Activated T-helper 1 cell treated with anti-CD3 and anti-CD28 coated beads, Interleukin-2, amount 50 U/mL, for 16 hours (primary cell): ENCODE results near the gene CTU1.
"Not testable (repeated sequence)": the region's sequence is repeated elsewhere in the genome, so short reads cannot be mapped to it uniquely, and the experiment has no call there.

ENCODE experiments used
- DNase-seq, 2 donors: peaks; one replicate each; pipeline ENCODE4 v3.0.0-alpha.2; 2020; ENCODE audit warnings: low read depth in 1 of 2, low spot score in 1 of 2

CTU1 gene

DNA sequence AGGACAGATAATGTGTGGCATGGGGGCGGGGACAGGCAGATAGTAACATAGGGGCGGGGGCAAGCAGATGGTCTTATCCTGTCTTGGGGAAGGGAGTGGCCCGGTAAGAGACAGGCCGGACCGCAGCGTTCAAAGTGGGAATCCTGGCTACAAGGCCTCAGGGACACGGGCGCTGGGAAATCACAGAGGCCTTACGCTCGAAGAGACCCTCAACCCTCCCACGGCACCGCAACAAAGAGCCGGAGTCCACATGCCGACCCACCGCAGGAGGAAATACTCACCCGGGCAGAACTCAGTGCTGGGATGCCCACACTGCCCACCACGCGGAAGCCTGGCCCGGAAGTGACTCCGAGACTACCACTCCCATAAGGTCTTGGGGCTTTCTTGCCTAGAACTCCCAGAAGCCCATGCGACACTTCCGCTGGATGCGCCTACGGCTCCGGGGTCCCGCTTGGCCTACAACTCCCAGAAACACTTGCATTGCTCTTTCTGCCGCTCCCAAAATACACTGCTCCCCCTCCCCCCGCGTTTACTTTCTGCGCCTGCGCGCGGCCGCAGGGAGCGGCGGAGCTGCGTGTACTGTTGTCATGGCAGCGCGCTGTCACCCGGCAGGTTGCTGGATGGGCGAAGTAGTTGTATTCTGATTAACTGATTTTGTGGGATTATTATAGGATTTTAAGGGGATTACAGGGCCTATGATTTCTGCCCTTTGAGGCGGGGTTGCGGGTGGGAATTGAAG is at the start of gene CTU1:
TSS of gene CTU1 (minus strand) at position 344 of the 739 bp plus-strand sequence. CDS start 3,840 bp downstream, outside the sequence.
- peak; percentile 95 to 98 for DNase-seq

DNA sequence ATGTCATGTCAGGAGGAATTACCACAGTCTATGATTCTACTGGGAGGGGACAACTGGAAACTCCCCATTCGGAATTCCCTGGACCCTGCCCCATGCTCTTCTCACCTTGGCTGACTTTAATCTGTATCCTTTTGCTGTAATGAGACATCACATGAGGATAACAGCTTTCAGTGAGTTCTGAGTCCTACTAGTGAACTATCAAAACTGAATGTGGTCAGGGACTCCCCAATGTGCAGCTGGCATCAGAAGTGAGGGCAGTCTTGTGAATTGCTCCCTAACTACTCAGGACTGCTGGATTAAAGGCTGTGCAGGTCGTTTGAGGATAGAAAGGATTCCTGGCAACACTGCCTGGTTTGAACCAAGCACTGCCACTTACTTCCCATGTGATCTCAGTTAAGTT is 49.1 kb upstream of the CTU1 start:
- no peak for DNase-seq

DNA sequence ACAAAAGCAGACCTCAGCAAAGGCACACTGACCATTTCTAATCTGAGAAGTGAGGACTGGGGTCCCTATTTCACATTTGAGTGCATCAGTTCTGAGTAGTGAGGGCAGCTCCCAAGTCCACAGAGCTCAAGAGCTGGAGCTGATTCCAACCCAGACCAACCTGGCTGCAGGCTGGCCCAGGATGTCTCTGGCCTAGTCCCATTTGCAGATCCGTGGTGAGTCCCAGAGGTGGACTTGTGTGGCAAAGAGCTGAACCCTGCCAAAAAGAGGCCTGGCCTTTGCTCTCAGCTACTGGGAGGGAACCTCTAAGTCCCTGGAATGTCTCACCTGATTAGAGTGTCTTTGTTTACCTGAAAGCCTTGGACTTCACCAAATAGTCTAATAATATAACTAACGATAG is 48.5 kb upstream of the CTU1 start:
- no peak for DNase-seq

DNA sequence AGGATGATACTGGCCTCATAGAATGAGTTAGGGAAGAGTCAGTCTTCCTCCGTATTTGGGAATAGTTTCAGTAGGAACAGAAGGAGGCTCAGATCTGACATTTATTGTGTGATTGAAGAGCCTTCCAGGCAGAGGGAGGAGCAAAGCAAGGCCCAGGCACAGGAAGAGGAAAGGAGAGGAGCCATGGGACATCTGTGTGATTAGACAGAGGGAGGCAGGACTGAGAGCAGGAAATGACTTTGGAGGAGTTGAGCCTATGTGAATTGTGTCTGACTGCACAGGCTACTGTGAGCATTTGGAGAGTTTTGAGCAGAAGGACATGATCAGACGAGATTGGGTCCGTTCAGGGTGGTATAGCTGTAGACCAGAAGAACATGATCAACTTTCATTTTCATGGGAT is 42.4 kb upstream of the CTU1 start:
- DNase-seq, result no peak

DNA sequence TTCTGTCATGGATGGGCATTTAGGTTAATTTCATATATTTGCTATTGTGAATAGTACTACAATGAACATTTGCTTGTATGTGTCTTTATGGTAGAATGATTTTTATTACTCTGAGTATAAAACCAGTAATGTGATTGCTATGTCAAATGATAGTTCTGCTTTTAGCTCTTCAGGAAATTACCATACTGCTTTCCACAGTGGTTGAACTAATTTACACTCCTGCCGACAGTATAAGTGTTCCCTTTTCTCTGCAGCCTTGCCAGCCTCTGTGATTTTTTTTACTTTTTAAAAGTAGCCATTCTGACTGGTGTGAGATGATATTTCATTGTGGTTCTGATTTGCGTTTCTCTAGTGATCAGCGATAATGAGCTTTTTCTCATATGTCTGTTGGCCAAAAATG is 40.4 kb upstream of the CTU1 start:
- DNase-seq, result no peak

DNA sequence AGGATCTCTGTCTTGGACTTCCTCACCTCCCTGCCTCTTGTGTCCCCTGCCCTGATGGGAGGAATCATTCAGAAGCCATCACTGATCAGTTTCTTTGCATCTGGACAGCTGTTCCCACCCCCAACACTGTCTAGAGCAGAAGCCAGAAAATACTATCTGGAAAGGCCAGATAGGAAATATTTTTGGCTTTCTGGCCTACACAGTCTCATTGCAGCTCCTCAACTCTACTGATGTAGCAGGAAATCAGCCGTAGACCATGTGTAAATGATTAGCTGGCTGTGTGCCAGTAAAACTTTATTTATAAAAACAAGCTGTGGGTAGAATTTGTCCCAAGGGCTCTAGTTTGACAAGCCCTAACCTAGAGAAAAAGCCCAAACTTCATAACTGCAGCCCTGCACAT is 39.5 kb upstream of the CTU1 start:
- no peak for DNase-seq

DNA sequence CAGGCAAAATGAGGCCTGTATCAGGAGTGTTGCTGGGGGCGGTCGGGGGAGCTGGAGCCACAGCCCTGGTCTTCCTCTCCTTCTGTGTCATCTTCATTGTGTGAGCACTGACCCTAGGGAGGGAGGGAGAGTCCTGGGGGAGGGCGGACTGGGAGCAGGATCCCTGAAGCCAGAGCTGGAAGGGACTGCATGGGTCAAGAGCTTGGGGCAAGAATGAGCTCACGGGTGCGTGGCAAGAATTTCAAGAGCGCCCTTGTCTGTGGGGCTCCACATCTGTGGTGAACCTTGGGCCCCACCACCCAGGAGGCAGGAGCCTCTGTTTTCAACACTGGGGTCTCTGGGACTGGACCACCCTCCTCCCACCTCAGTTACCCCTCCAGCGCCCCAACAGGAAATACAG is 38.5 kb upstream of the CTU1 start:
- no peak for DNase-seq

DNA sequence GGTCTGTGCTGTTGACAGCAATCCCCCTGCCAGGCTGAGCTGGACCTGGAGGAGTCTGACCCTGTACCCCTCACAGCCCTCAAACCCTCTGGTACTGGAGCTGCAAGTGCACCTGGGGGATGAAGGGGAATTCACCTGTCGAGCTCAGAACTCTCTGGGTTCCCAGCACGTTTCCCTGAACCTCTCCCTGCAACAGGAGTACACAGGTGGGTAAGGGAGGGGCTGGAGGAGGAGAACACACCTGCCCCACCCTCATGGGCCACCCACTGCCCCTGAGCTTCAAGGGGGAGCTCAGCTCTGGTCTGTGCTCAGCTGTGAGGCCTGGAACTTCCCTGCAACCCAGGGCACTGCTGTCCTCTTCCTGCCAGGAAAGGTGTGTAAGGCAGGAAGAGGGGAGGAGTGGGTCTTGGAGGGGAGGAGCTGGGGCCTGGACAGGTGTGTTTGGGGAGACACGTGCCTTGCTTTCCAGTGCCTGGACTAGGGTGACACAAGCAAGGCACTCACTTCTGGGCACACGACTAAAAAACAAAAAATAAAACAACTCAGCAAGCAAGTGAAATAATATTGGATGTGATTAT is 37.8 kb upstream of the CTU1 start:
- no peak for DNase-seq

DNA sequence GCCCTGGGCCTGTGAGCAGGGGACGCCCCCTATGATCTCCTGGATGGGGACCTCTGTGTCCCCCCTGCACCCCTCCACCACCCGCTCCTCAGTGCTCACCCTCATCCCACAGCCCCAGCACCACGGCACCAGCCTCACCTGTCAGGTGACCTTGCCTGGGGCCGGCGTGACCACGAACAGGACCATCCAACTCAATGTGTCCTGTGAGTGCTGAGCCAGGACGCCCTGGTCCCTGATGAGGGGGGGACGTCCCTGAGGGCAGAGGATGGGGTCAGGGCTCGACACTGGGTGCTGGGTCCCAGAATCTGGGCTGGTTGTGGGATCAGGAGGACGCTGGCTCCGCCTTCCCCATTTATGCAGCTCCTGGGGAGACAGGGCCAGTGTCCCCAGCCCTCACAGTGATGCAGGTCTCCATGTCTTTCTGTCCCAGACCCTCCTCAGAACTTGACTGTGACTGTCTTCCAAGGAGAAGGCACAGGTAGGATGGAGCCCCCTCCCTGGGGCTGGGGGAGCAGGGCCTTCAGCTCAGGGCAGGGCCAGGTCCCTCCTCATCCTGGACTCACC is 36.4 kb upstream of the CTU1 start:
- DNase-seq, result no peak

DNA sequence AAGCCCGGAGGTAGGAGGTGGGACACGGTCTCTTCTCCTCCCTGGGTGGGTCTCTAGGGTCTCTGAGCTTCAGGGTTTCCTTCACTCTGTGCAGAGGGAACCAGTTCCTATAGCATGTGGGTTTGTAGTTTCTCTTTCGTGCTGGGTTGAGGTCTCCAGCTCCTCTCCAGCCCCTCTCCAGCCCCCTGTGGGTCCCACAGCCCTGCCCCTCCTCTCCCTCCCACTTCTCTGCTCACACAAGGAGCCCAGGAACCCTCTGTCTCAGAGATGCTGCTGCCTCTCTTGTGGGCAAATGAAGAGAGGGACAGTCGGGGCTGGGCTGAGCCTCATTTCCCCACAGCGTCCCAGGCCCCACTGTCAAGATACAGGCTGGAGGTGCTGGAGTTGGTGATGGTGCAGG is 35.3 kb upstream of the CTU1 start:
- DNase-seq, result no peak

DNA sequence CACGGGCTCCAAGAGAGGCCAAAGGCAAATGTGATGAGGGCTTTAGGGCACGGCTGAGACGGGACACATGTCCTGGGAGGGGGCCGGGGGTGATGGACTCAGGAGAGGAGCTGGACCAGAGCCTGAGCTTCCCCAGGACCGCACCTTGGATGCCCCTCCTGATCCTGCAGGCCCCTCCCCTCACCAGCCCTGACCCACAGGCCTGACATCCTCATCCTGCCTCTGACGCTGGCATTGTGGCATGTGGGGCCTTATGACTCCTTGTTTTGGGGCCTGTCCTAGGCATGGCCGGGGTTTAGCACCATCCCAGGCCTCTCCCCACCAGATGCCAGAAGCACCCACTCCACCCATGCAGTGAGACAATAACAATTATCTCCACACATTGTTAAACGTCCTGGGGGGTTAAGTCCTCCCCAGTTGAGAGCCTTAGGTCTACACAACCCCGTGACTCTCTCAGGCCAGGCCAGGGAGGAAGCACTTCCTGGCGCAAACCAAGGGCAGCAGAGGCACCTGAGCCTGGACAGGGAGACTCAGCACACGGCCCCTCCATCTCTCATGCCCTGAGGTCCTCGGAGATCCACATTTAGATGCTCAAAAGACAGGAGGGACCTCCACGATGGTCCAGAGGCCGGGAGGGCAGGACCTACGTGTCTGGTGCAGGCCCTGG is 34.7 kb upstream of the CTU1 start:
- DNase-seq, result not testable (repeated sequence)

DNA sequence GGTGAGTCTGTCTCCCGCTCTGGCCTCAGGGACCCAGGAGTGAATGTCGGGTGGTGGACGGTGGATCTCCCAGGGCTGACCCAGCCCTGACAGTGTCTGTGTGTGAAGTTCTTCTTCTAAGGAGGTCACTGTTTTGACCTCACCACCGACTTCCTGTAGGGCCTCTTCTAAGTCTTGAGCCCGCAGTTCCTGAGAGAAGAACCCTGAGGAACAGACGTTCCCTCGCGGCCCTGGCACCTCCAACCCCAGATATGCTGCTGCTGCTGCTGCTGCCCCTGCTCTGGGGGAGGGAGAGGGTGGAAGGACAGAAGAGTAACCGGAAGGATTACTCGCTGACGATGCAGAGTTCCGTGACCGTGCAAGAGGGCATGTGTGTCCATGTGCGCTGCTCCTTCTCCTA is 33.9 kb upstream of the CTU1 start, which contains the start of gene SIGLEC7:
TSS of gene SIGLEC7 (plus strand) at position 183 of the 400 bp plus-strand sequence. CDS start at position 252, 69 bp downstream.
- DNase-seq, result no peak

DNA sequence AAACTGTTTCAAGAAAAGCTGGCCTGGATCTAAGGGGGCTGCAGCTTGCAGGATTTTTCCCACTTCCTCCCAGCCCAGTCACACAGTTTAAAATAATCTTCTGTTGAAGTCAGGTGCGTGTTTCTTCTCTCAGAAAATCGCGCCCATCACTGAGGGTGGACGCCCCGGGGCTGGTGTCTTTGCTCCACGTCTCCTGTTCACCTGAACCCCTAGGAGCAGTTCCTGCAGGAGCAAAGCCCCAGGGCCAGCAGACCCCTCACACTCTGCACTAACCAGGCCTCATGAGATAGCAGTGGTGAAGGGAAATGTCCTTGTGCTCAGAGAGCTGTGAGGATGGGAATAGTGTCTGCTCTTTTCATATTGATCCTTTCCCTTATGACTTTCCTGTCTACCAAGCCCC is 33.0 kb upstream of the CTU1 start:
- DNase-seq, result no peak

DNA sequence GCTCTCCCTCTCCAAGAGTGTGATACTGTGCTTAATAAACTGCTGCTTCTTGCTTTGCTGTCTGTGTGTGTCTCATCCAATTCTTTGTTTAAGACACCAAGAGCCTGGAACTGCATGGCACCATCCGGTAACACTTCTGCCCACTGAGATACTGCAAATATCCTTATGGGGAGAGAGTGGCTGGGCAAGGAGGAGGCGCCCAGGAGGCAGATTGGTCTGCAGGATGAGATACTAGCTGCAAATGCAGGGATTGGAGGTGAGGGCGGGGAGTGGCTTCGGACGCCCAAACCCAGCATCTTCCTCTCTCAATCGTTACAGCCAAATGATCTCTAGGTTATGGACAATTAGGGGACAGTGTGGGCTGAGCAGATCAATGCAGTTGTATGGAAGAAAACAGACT is 32.2 kb upstream of the CTU1 start:
- DNase-seq, result no peak

DNA sequence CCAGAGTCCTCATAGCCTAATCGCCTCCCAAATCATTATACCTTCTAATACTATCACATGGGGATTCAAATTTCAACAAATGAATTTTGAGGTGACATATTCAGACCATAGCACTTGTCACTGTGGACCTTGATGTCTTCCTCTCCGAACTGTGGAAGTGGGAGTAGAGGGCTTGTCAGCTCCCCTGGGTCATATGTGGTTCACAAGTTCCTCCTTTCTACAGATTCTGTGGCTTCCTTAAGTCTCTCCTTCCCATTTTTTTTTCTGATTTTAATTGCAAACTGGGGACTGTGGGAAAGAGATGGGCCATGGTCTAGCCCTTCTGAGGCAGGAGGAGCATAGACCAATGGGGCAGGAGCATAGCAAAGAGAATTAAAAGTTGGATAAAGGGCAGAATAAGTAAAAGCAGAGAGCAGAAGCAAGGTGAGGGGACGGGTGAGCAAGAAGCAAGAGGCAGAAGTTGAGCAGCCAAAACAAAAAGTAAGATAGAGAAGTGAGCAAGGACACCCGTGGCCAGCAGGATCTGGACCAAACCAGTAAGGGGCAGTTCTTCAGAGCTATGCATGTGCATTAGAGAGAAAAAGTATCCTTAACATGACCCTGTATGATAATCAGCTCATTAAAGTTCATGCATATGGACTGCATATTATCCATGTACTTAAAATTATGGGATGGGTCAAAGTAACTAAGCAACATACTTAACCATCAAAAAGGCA is 31.2 kb upstream of the CTU1 start:
- DNase-seq, result no peak

DNA sequence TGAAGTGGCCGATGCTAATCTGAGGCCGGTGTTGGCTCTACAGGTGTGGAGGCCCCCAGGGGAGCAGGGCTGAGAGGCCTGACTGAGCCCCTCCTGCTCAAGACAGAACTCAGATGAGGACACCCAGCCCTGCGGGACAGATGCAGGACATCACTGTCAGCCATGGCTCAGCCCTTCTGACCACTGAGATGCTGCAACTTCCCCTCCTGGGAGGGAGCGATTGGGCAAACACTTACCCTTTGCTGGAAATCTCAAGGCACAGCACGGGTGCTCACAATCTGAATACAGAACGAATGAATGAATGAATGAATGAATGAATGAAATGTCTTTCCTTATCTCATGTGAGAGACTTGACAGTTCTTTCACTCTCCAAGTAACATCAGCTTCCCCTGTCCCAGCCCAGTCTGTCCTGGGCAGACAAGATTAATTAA is 30.4 kb upstream of the CTU1 start:
- no peak for DNase-seq

DNA sequence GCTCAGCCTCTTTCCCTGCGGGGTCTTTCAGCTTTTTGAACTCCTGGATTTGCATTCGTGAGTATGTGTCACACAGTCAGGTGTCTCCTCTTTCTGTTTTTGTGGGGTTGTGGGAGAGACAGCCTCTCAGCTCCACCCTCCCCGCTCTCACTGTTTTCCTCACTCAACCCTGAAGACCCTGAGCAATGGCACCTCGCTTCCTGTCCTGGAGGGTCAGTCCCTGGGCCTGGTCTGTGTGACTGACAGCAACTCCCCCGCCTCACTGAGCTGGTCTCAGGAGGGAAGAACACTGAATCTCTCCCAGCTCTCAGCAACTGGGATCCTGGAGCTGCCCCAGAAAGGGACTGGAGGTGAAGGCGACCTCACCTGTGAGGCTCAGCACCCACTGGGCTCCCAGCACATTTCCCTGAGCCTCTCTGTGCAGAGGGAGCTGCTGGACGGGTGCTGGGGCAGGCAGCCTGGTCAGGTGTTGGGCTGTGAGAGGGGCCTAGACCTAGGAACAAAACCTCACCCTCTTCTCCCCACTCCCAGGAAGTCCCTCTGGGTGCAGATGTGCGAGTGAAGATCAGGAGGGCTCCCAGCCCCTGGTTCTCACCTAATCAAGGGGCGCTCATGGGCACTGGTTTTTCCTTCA is 29.7 kb upstream of the CTU1 start:
- no peak for DNase-seq

DNA sequence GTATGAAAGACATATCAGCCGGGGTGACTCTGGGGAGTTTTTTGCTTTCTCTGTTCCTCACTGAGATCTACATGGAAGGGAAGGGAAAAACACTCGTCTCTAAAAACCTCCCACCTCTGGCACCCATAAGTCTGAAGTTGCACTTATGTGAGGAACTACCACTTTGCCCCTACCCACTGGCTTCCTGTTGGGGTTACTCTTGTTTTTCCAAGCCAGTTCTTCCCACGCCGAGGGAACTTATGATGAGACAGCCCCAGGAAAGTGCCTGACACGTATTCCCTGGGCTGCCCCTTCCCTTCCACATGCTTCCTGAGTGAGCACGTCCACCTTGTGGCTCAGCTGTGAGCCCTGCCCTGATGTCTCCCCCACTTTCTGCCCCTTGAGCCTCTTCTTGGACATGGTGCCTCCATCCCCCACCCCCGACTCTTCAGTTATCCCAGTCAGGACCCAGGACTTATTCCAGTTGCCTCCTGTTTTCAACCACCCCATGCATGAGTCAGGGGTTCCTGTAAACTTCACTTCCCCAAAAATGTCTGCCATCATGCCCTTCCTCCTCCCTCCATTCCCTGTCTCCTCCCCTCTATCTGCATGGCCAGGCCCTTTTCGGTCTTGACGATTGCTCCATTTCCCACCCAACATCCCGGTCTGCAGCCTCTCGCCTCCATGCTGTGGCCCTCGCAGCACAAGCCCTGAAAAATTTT is 28.8 kb upstream of the CTU1 start:
- no peak for DNase-seq

DNA sequence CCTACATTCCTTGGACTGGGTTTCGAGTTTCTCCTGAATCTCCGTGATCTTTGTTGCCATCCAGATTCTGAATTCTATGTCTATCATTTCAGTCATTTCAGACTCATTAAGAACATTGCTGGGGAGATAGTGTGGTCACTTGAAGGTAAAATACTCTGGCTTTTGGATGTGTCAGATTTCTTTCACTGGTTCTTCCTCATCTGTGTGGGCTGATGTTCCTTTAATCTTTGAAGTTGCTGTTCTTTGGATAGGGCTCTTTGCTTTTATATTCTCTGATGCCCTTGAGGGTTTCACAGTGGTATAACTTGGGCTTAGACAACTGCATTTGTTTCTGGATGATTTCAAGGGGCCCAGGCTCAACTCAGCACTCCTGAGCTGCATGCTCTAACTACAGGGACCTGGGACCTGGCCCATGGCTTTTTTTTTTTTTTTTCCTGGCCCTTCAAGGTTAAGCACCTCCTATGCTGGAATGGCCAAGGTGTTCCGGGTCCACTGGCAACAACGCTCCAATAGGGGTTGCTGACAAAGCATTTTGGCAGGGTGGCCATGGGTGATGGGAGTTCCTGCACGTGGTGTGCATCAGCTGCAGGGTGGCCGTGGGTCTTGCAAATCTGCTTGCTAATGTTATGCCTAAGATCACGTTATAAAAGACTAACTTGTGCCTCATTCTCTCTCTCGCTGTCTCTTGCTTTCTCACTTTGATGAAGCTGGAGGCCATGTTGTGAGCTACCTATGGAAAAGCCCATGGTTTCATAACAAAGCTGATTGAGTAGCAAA is 28.0 kb upstream of the CTU1 start:
- no peak for DNase-seq

DNA sequence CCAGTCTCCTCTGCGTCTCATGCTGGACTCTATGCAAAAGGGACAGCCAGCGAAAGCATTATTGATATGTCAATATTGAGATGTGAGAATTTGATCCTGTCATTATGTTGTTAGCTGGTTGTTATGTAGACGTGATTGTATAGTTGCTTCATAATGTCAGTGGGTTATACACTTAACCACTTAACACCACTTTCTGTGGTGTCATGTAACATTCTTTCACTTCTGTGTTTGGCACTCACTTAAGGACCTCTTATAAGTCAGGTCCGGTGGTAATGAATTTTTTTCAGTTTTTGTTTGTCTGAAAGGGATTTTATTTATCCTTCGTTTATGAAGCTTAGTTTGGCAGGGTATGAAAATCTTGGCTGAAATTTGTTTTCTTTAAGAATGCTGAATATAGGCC is 26.8 kb upstream of the CTU1 start:
- DNase-seq, result no peak
